ENCODE measurements around the gene FAM72C. TPM values are rescaled to one million over a fixed set of nuclear protein-coding genes. Genes with fewer than 3 reads are reported as not detected.
"Not testable (repeated sequence)": the region's sequence is repeated elsewhere in the genome, so short reads cannot be mapped to it uniquely, and the experiment has no call there.

FAM72C gene
- total RNA-seq, 2 experiments from 2014 or later, result 8.8 to 12.3 TPM

DNA sequence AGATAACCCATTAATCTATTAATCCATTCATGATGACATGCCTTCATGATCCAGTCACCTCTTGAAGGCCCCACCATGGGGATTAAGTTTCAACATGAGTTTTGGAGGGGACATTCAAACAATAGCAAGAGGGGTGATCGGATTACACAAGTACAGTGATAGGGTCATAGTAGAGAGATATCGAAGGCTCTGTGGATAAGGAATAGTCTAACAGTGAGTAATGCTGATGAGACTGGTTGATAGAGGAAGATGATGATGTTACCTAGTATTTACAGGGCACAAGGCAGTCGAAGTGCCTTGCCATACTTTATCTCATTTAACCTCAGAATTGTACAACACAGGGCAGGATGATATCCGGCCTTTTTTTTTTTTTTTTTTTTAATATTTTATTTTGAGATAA is 18.9 kb upstream of the FAM72C start:
- DNase-seq, H3K36me3 Mint-ChIP-seq, H3K4me1 Mint-ChIP-seq, H3K4me3 Mint-ChIP-seq, H3K9me3 Mint-ChIP-seq, H3K27ac Mint-ChIP-seq, H3K27me3 Mint-ChIP-seq: not testable (repeated sequence)

DNA sequence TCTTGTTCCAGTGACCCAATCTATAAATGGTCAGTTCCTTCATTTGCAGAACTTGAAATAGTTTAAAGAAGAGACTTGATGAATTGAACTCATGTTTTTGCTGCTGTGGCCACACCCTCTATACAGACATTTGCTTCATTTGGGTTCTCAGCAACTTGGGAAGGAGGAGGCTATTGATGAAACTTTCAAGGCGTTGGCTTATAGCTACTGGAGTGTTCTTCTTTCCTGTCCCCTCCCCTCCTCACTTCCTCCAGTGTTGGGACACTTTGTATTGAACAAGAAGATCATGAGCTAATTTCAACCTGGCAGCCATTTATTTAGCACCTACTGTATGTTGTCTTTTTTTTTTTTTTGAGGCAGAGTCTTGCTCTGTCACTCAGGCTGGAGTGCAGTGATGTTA is 17.9 kb upstream of the FAM72C start:
- not testable (repeated sequence) for H3K27me3 Mint-ChIP-seq, H3K36me3 Mint-ChIP-seq, H3K4me1 Mint-ChIP-seq

DNA sequence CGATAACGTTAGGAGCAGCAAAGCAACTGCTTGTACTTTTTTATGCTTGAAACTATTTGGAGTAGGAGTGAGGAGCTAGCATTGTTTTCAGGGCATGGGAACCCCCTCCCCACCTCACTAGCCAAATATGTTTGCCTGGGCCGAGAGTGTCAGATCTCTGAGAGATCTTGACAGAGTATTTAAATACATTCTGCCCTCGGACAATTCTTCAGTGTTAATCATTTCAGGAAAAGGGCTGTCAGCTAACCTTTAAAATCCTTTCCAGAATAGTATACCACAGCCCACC is 17.6 kb upstream of the FAM72C start:
- H3K27ac Mint-ChIP-seq, DNase-seq, H3K9me3 Mint-ChIP-seq, H3K4me1 Mint-ChIP-seq, H3K36me3 Mint-ChIP-seq, H3K4me3 Mint-ChIP-seq, H3K27me3 Mint-ChIP-seq: not testable (repeated sequence)

More for the DNA sequence above, 17.9 kb upstream of the FAM72C start:
- H3K27ac Mint-ChIP-seq, H3K9me3 Mint-ChIP-seq, DNase-seq, H3K4me3 Mint-ChIP-seq: not testable (repeated sequence)

DNA sequence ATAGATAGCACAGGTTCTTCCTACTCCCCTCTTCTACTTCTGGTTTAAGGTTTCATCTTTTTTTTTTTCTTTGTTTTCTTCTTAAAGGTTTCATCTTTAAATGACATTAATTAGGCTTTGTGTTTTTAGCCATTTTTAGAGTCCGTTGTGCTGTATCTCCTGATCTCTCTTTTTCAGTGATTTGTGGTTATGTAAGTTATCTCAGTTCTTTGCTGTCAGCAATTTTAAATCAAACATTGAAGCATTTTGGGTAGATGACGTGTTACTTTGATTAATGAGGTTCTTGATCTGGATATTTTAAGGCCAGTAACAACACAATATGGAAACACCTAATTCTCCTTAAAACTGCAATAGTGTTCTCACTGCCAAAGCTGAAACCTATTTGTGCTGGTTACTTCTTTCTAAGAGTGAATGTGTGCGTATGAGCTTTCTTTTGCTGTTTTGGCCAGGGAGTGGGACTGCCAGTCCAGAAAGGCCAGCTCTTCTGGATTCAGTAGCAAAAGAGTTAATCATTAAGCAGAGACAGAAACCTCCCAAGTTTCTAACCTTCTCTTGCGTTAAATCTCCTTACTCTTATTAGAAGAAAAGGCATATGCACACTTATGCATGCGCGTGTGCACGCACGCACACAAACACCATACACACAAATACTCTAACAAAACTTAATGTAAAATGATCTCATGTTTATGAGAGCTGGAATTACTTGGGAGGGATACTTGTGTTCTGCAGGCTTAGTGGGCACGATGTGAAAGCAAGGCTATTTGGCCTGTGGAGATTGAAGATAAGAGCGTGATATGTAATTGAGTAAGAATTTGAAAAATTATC is 17.0 kb upstream of the FAM72C start:
- H3K4me3 Mint-ChIP-seq, DNase-seq, H3K9me3 Mint-ChIP-seq, H3K27me3 Mint-ChIP-seq, H3K27ac Mint-ChIP-seq, H3K36me3 Mint-ChIP-seq, H3K4me1 Mint-ChIP-seq: not testable (repeated sequence)

DNA sequence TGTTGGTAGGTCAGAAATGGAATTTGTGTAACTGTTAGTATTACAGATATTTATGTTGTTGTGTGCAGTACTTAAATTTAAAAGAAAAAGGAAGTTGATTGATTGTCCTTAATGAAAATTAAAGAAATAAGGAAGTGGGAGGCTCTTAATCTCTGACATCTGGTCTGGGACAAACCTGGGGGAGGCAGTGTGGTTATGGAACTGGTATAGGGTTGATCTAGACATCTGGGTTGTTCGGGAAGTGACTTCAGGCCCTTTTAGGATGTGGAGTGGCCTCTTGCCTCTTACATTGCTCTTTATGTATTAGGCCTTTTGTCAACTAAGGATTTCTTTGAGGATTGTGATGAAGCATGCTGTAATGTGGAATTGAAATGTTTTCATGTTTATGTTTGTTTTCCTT is 16.1 kb upstream of the FAM72C start:
- not testable (repeated sequence) for H3K27me3 Mint-ChIP-seq, H3K36me3 Mint-ChIP-seq, H3K27ac Mint-ChIP-seq, H3K4me3 Mint-ChIP-seq, H3K9me3 Mint-ChIP-seq, DNase-seq, H3K4me1 Mint-ChIP-seq

DNA sequence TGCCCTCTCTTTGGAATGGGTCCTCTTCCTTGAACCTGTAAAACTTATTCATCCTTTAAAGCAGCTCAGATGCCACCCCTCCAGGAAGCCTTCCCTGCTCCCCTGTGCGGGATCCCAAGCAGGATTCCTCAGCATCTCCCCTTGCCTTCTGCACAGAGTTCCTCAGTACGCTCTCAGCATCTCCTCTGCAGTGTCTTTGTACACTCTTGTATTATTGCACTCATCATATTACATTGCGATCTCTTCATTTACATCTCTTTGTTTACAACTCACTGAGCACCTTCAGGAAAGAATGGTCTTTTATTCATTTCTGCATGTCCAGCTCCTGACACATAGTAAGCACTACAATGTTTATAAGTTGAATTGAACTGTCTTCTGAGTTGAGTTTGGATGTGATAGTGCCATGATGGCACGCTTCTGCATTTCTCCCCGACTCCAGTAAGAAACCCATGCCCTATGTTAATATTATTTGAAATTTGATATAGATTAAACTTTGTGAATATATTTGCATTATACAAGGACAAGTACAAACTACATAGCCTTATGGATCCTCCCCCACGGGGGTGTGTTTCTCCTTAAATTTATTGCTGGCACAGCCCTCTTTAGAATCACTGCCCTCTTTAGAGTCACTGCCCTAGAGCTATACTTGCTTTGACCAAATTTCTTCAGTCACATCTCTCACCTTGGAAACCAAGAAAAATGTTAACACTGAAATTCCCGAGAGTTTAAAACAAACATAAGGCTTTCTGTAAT is 13.1 kb upstream of the FAM72C start:
- not testable (repeated sequence) for H3K9me3 Mint-ChIP-seq, H3K27ac Mint-ChIP-seq, H3K4me1 Mint-ChIP-seq, H3K4me3 Mint-ChIP-seq, H3K36me3 Mint-ChIP-seq, H3K27me3 Mint-ChIP-seq, DNase-seq

DNA sequence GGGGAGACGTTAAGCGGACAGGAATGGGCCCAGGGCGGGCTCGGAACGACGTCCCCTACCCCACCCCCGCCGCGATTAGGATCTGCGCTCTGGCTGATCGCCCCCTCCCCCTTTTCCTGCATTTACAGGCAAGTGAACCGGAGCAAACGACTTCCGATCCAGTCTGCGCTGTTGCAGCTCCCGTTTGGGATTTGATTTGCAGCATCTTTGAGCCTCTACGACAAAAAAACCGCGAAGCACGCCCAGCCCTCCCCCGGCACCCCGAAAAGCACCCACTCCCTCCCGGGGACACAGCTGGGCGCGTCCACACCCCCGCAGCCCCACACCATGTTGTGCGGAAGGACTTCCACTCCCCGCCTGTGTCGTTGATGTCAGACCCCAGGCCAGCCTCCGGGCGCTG is 2.6 kb upstream of the FAM72C start:
- H3K27ac Mint-ChIP-seq, H3K36me3 Mint-ChIP-seq, H3K9me3 Mint-ChIP-seq, DNase-seq, H3K4me1 Mint-ChIP-seq, H3K27me3 Mint-ChIP-seq: not testable (repeated sequence)
- H3K4me3 Mint-ChIP-seq, result peak overlapping the region; percentile 65

DNA sequence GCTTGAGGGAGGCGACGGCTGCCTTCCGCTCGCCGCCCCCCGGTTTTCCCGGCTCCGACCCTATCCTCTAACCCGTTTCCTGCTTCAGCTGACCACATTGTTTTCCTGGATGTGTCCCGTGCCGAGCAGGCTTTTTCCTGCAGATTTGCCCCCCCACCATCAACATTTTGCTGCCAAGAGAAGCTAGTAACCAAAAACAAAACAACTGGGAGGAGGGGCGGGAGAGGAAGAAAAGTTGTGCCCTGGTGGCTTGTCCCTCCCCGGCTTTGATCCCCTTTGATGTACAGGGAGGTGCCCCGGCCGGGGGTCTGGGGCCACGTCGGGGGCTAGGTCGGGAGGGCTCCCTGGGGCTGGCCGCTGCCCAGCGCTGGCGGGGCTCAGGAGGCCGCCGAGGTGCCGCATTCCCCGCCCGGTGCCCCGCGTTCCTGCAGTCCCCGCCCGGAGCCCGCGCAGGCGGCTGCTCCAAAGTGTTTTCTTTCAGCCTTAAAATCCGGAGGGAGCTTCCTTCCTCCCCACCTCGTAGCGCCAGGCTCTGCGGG is 2.2 kb upstream of the FAM72C start:
- not testable (repeated sequence) for H3K27ac Mint-ChIP-seq, H3K36me3 Mint-ChIP-seq

DNA sequence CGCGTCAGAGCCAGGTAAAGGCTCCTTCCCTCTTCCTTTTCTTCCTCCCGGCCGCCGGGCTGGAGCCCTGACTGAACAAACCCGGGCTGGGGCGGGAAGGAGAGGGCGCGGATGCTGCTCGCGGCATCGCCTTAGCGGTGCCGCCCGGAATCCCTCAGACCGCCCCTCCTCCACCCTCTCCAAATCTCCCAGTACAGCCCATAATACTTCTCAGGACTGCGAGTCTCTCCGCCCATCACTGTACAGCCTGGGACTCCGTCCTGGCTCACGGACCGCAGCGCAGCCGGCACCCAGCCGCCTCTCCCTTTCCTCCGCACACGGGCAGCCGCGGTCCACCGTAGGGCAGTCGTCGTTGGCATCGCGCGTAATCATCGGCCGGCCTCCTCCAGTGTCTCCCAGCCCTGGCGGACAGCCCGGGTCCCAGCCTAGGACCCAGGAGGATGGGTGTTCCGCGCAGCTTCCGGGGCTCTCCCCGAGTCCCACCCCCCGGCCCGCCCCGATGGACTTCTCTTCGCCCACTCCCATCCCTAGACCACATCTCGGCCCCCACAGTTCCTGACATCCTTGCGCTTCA is 1.1 kb upstream of the FAM72C start:
- H3K4me3 Mint-ChIP-seq, H3K27me3 Mint-ChIP-seq, H3K9me3 Mint-ChIP-seq, H3K27ac Mint-ChIP-seq, DNase-seq, H3K4me1 Mint-ChIP-seq, H3K36me3 Mint-ChIP-seq: not testable (repeated sequence)

More for the DNA sequence above, 2.2 kb upstream of the FAM72C start:
- H3K4me3 Mint-ChIP-seq, result peak overlapping the region; percentile 84
- H3K4me1 Mint-ChIP-seq, H3K9me3 Mint-ChIP-seq, DNase-seq, H3K27me3 Mint-ChIP-seq: not testable (repeated sequence)

DNA sequence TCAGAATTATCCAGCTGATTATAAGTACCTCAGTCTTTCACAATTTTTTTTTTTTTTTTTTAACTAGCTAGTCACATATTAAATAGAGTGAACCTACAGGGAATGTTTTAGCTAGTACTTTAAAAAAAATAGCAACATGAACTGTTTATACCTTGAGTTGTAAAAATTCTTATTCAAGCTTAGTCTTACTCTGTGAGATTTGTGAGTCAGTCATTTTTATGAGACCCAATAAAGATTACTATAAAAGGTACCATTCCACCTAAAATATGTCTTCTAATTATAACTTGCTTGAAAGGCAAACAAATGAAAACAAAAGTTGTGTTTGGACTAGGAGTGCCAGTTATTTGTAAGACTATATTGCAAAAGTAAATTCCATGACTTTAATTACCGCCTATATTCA is 5.9 kb downstream of the FAM72C start:
- H3K36me3 Mint-ChIP-seq, H3K9me3 Mint-ChIP-seq, H3K4me3 Mint-ChIP-seq, H3K4me1 Mint-ChIP-seq, DNase-seq, H3K27ac Mint-ChIP-seq, H3K27me3 Mint-ChIP-seq: not testable (repeated sequence)

DNA sequence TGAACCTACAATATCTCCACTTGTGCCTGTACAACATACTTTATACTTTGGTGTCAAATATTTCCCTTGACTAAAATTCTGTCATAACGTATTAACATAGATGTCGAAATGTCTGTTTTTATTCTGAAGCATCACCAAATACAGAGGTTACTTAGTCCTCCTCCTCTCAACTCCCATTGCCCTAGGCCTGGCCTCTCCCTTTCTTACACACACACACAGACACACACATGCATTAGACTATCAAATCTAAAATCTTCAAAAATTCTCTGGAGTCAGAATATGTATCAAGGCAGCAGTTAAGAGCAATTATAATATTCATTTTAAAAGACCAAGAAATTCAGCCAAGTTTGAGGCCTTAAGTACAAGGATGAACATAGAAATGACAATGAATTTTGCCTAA is 7.5 kb downstream of the FAM72C start:
- H3K27ac Mint-ChIP-seq, H3K27me3 Mint-ChIP-seq, H3K4me1 Mint-ChIP-seq, H3K4me3 Mint-ChIP-seq, H3K36me3 Mint-ChIP-seq, H3K9me3 Mint-ChIP-seq, DNase-seq: not testable (repeated sequence)

DNA sequence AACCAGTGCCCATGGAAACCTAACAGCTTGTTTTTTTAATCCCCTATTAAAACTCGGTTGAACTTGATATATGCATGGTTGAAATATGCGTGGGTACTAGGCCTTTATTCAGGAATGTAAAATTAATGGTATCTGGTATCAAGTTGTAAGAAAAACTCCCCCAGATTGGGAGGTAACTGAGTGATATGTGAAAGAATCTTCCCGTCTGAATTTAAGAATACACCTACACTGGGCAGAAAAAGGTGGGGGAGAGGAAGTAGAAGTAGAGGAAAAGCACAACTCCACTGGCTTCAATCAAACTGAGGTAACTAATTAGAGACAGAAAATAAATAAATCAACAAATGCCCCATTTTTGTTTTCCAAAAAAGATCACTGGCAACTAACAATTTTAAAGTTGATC is 15.9 kb downstream of the FAM72C start:
- H3K4me3 Mint-ChIP-seq, DNase-seq, H3K4me1 Mint-ChIP-seq, H3K27me3 Mint-ChIP-seq, H3K36me3 Mint-ChIP-seq, H3K27ac Mint-ChIP-seq, H3K9me3 Mint-ChIP-seq: not testable (repeated sequence)

DNA sequence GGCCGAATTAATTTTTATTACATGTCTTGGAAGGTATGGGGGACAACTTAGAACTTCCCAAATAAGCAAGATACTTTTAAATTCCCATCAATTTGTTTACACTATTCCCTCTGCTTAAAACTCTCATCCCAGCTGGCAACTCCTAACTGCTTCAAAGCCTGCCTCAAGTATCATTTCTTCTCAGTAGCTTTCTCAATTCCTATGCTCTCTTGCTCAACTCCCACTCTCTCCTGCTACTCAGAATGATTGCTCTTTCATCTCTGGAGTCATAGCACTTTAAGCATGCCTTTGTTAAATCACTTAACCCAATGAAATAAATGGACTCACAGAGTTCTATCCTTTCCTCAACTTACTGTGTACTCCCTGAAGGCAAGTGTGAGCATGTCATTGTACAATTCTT is 18.9 kb downstream of the FAM72C start:
- H3K4me3 Mint-ChIP-seq, DNase-seq, H3K4me1 Mint-ChIP-seq, H3K27me3 Mint-ChIP-seq, H3K36me3 Mint-ChIP-seq, H3K27ac Mint-ChIP-seq, H3K9me3 Mint-ChIP-seq: not testable (repeated sequence)

DNA sequence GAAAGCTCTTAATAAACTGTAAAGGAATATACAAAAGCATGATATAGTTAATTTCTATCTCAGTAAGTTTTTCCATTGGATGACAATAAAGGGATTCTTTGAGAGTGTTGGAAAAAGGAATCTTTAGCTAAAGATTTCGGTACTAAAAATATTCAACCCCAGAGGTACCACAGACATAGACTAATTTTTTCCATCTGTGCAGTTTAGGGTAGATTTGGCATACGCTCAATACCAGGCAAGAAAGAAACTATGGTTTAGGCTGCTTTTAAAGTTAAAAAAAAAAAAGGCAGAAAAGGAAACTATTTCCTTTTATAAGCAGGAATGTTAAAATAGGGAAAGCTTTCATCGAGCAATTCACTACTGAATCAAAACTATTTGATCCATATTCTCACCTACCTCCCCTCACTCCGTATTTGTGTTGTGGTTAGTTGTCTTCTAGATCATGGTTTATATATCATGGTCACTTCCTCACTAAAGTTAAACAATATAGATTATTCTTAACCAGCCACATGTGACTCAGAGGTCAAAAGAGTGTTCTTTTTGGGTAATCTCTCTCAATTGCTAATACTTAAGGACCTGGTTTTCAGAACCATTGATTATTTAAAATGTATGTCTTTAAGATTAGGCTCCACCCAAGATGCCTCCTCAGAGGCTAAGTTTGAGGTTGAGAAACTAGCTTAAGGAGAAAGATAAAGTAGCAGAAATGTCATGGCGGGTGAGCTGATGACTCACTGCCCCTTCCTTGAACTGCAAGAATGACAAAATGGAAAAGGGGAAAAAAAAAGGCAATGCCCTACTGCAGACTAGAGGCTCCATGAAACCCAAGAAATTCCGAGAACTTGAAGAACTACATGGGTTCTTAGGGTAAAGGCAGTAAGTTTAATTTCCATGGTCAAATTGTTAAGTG is 20.0 kb downstream of the FAM72C start:
- not testable (repeated sequence) for H3K4me1 Mint-ChIP-seq

DNA sequence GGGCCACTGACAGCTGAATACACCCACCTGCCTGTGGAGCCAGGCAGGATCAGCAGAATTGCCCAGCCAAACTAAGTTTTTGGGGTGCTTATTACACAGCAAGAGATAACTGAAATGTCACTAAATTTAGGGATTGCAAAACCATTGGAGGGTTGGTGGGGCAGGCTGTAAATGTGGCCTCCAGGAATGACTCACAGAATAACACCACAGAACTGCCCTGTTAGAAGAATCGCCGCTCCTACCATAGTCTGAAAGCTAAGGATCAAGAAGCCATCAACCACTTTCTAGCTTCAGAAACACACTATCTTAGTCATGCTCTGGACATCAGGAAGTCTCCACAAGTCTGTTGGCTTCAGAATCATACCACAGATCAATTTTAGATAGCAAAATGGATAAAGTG is 24.0 kb downstream of the FAM72C start:
- H3K9me3 Mint-ChIP-seq, H3K4me3 Mint-ChIP-seq, H3K36me3 Mint-ChIP-seq, H3K27ac Mint-ChIP-seq, H3K27me3 Mint-ChIP-seq, DNase-seq, H3K4me1 Mint-ChIP-seq: not testable (repeated sequence)

More for the DNA sequence above, 20.0 kb downstream of the FAM72C start:
- H3K27me3 Mint-ChIP-seq, H3K27ac Mint-ChIP-seq, DNase-seq, H3K9me3 Mint-ChIP-seq, H3K4me3 Mint-ChIP-seq, H3K36me3 Mint-ChIP-seq: not testable (repeated sequence)
